A673 (cell line): ENCODE measurements around the gene DACT1. TPM values are rescaled to one million over a fixed set of nuclear protein-coding genes. Genes with fewer than 3 reads are reported as not detected.

Experiments
- BruUV-seq: library from RNA; stranded (reverse); fragments of 400-500 nt; replicated peaks from 2 replicates; lab custom pipeline; 2021; lab: Mats Ljungman, UMichigan
- CTCF ChIA-PET: fragments of 300-600 bp; sonication (Branson Sonifier 250); formaldehyde crosslinking; loops from one replicate; lab custom pipeline; 2022; ENCODE audit warnings: antibody characterized with exemption; lab: Charles Lee
- POLR2A ChIA-PET: fragments of 300-600 bp; sonication (Branson Sonifier 250); formaldehyde crosslinking; loops from one replicate; lab custom pipeline; 2022; ENCODE audit warnings: antibody characterized with exemption; ENCODE audit not compliant: low non-redundant PET; lab: Charles Lee
- DNase-seq: peaks from one replicate; pipeline ENCODE4 v3.0.0-alpha.2; 2015; ENCODE audit warnings: low spot score
- H3K27ac ChIP-seq: fragments of 200-600 bp; sonication (generic); 2 replicates; pipeline ENCODE4 v1.5.1; 2016; ENCODE audit warnings: mixed run types, low read depth, mild to moderate bottlenecking, mixed read lengths, antibody characterized with exemption, low read length; ENCODE audit not compliant: poor library complexity, severe bottlenecking
- H3K27me3 ChIP-seq: fragments of 200-600 bp; sonication (generic); replicated peaks from 2 replicates; pipeline ENCODE4 v1.6.1; 2017; ENCODE audit warnings: mixed run types, low read depth, mild to moderate bottlenecking, mixed read lengths, antibody characterized with exemption, low read length; ENCODE audit not compliant: insufficient read depth, poor library complexity
- H3K36me3 ChIP-seq: fragments of 200-600 bp; sonication (generic); 2 replicates; pipeline ENCODE4 v1.6.1; 2016; ENCODE audit warnings: mixed run types, mild to moderate bottlenecking, mixed read lengths, antibody characterized with exemption, low read length; ENCODE audit not compliant: insufficient read depth, poor library complexity, severe bottlenecking
- H3K4me1 ChIP-seq: fragments of 200-600 bp; sonication (generic); 2 replicates; pipeline ENCODE4 v1.6.1; 2017; ENCODE audit warnings: mixed run types, mild to moderate bottlenecking, mixed read lengths, antibody characterized with exemption, low read length; ENCODE audit not compliant: insufficient read depth, poor library complexity, severe bottlenecking
- H3K4me3 ChIP-seq: fragments of 200-600 bp; sonication (generic); 2 replicates; pipeline ENCODE4 v1.5.1; 2016; ENCODE audit warnings: low read depth, mixed run types, mild to moderate bottlenecking, mixed read lengths, low read length; ENCODE audit not compliant: poor library complexity, severe bottlenecking
- H3K9me3 ChIP-seq: fragments of 200-600 bp; sonication (generic); 2 replicates; pipeline ENCODE4 v1.6.1; 2016; ENCODE audit warnings: mixed run types, low read depth, mild to moderate bottlenecking, mixed read lengths, antibody characterized with exemption, low read length; ENCODE audit not compliant: poor library complexity, severe bottlenecking
- CTCF ChIP-seq: fragments of 300-800, 200-600 bp; sonication (generic); conservative IDR thresholded peaks from 2 replicates; pipeline ENCODE4 v1.5.1; 2017; ENCODE audit warnings: low read depth, mild to moderate bottlenecking, antibody characterized with exemption, low read length, moderate library complexity, mixed read lengths
- EZH2 ChIP-seq: fragments of 200-600 bp; sonication (generic); IDR thresholded peaks from 2 replicates; pipeline ENCODE4 v1.6.1; 2017; ENCODE audit warnings: borderline replicate concordance, low read depth, mild to moderate bottlenecking, mixed read lengths, antibody characterized with exemption, low read length; ENCODE audit not compliant: poor library complexity, severe bottlenecking
- intact Hi-C: fragments of 100-400 bp; cut with micrococcal nuclease; formaldehyde crosslinking; loops from one replicate; pipeline ENCODE4 v1.10.0; 2022; ENCODE audit not compliant: unreplicated experiment
- total RNA-seq: library from RNA; stranded (reverse); gene quantifications from 2 replicates; pipeline ENCODE4 v1.2.3, GENCODE V29; 2021

Gene DACT1
- total RNA-seq, 1 experiment from 2014 or later = 5.1 TPM

GRCh38 chr14:58659846-58660245, 22.1 kb downstream of the DACT1 start:
- intact Hi-C loops = no loop called here
- H3K4me3 ChIP-seq = no peak overlapping the region
- H3K36me3 ChIP-seq = no peaks in the 10 kb centered on the region
- H3K27ac ChIP-seq = no peak overlapping the region
- no peak for TF ChIP-seq CTCF
- TF ChIP-seq EZH2 = no peak
- no peaks in the 10 kb centered on the region for H3K4me1 ChIP-seq
- no peaks in the 10 kb centered on the region for H3K9me3 ChIP-seq
- DNase-seq = no peak
- POLR2A ChIA-PET = no interaction called here
- CTCF ChIA-PET = no interaction called here
- H3K27me3 ChIP-seq = no peaks in the 10 kb centered on the region
- BruUV-seq = no TSS peak

- intact Hi-C loops = no loop called here
- no peaks in the 10 kb centered on the region for H3K4me1 ChIP-seq
- no TSS peak for BruUV-seq
- ChIA-PET CTCF (no interaction called here), POLR2A (no interaction called here)
- H3K4me3 ChIP-seq = no peak overlapping the region
- H3K27me3 ChIP-seq = no peaks in the 10 kb centered on the region
- H3K27ac ChIP-seq = no peak overlapping the region
- TF ChIP-seq CTCF (no peak), EZH2 (no peak)
- no peak for DNase-seq
- no peaks in the 10 kb centered on the region for H3K9me3 ChIP-seq
- H3K36me3 ChIP-seq = no peaks in the 10 kb centered on the region
Observed at GRCh38 chr14:58660407-58660806, 22.6 kb downstream of the DACT1 start.

GRCh38 chr14:58662018-58662417, 24.3 kb downstream of the DACT1 start:
- H3K27me3 ChIP-seq = no peaks in the 10 kb centered on the region
- no peaks in the 10 kb centered on the region for H3K36me3 ChIP-seq
- ChIA-PET POLR2A (no interaction called here), CTCF (no interaction called here)
- H3K4me1 ChIP-seq = no peaks in the 10 kb centered on the region
- no peak for DNase-seq
- TF ChIP-seq CTCF (no peak), EZH2 (no peak)
- H3K27ac ChIP-seq = no peak overlapping the region
- intact Hi-C loops = no loop called here
- H3K9me3 ChIP-seq = no peaks in the 10 kb centered on the region
- BruUV-seq = no TSS peak
- H3K4me3 ChIP-seq = no peak overlapping the region
